Adipocyte (in vitro differentiated cells): ENCODE results near the gene LRRC18.

Experiments used
- DNase-seq: peaks from one replicate; pipeline ENCODE4 v3.0.0-alpha.2; 2015; ENCODE audit warnings: low read depth
- H3K27me3 ChIP-seq: replicated peaks from 2 replicates; pipeline ENCODE4 v1.7.0; 2013; ENCODE audit warnings: mild to moderate bottlenecking, low read length, moderate library complexity; ENCODE audit not compliant: control insufficient read depth, insufficient read depth
- H3K36me3 ChIP-seq: 2 replicates; pipeline ENCODE4 v1.7.0; 2013; ENCODE audit warnings: low read length, mild to moderate bottlenecking, moderate library complexity; ENCODE audit not compliant: control insufficient read depth, insufficient read depth, severe bottlenecking
- H3K4me1 ChIP-seq: 2 replicates; pipeline ENCODE4 v1.7.0; 2013; ENCODE audit warnings: mild to moderate bottlenecking, low read length, moderate library complexity; ENCODE audit not compliant: control insufficient read depth, insufficient read depth
- H3K4me3 ChIP-seq: 2 replicates; pipeline ENCODE4 v1.7.0; 2013; ENCODE audit warnings: mild to moderate bottlenecking, low read length, moderate library complexity
- H3K9ac ChIP-seq: 2 replicates; pipeline ENCODE4 v1.7.0; 2013; ENCODE audit warnings: mild to moderate bottlenecking, low read length, moderate library complexity
- H3K9me3 ChIP-seq: 2 replicates; pipeline ENCODE4 v1.7.0; 2013; ENCODE audit warnings: mild to moderate bottlenecking, low read length, moderate library complexity; ENCODE audit not compliant: control insufficient read depth

LRRC18 gene

GRCh38 chr10:48878091-48878490, 61.5 kb downstream of the LRRC18 start:
- Histone ChIP-seq H3K9me3 (no peaks in the 10 kb centered on the region), H3K27me3 (peaks cover 30% of the 10 kb centered on the region), H3K36me3 (no peaks in the 10 kb centered on the region), H3K9ac (no peak overlapping the region), H3K4me3 (no peak overlapping the region), H3K4me1 (no peaks in the 10 kb centered on the region)
- DNase-seq = no peak

GRCh38 chr10:48872234-48872633, 67.4 kb downstream of the LRRC18 start:
- Histone ChIP-seq H3K9me3 (no peaks in the 10 kb centered on the region), H3K36me3 (no peaks in the 10 kb centered on the region), H3K4me1 (no peaks in the 10 kb centered on the region), H3K4me3 (no peak overlapping the region), H3K27me3 (peaks cover 14% of the 10 kb centered on the region), H3K9ac (no peak overlapping the region)
- no peak for DNase-seq
